ENCODE results near the gene ATL2. TPM values are rescaled to one million over a fixed set of nuclear protein-coding genes. Genes with fewer than 3 reads are reported as not detected.
"Not testable (repeated sequence)": the region's sequence is repeated elsewhere in the genome, so short reads cannot be mapped to it uniquely, and the experiment has no call there.

ATL2 gene
- total RNA-seq, 1 donor from 2014 or later = 47.0 TPM

DNA sequence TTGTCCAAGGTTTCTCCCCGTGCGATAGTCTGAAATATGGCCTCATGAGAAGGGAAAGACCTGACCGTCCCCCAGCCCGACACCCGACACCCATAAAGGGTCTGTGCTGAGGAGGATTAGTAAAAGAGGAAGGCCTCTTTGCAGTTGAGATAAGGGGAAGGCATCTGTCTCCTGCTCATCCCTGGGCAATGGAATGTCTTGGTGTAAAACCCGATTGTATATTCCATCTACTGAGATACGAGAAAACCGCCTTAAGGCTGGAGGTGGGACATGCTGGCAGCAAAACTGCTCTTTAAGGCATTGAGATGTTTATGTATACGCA, 99.0 kb downstream of the ATL2 start:
- not testable (repeated sequence) for ATAC-seq; DNase-seq (ENCODE audit: low spot score)

DNA sequence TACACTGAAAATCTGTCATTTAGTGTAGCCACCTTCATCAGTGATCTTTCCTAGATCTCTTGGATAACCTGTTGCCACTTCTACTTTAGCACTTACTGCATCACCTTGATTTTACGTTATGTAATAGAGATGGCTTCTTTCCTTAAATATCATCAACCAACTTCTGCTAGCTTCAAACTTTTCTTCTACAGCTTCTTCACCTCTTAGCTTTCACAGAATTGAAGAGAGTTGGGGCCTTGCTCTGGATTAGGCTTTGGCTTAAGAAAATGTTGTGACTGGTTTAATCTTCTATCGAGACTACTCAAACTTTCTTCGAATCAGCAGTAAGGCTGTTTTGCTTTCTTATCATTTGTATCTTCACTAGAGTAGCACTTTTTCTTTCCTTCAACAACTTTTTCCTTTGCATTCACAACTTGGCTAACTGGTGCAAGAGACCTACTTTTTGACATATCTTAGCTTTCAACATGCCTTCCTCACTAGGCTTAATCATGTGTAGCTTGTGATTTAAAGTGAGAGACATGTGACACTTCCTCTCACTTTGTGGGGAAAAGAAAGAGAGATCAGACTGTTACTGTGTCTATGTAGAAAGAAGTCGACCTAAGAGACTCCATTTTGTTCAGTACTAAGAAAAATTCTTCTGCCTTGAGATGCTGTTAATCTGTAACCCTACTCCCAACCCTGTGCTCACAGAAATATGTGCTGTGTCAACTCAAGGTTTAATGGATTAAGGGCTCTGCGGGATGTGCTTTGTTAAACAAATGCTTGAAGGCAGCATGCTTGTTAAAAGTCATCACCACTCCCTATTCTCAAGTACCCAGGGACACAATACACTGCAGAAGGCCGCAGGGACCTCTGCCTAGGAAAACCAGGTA, 99.6 kb downstream of the ATL2 start:
- ATAC-seq = no peak
- no peak for DNase-seq (ENCODE audit: low spot score)

GRCh38 chr2:38274286-38275276, 102.5 kb downstream of the ATL2 start:
- peak; percentile 100 for ATAC-seq

GRCh38 chr2:38271697-38272096, 105.4 kb downstream of the ATL2 start:
- ATAC-seq (no peak), DNase-seq (ENCODE audit: low spot score) (no peak)

More at GRCh38 chr2:38274286-38275276, 102.5 kb downstream of the ATL2 start:
- DNase-seq (ENCODE audit: low spot score) = no peak

- DNase-seq (ENCODE audit: low spot score) = no peak
Measured at GRCh38 chr2:38269421-38269820, 107.7 kb downstream of the ATL2 start.

DNA sequence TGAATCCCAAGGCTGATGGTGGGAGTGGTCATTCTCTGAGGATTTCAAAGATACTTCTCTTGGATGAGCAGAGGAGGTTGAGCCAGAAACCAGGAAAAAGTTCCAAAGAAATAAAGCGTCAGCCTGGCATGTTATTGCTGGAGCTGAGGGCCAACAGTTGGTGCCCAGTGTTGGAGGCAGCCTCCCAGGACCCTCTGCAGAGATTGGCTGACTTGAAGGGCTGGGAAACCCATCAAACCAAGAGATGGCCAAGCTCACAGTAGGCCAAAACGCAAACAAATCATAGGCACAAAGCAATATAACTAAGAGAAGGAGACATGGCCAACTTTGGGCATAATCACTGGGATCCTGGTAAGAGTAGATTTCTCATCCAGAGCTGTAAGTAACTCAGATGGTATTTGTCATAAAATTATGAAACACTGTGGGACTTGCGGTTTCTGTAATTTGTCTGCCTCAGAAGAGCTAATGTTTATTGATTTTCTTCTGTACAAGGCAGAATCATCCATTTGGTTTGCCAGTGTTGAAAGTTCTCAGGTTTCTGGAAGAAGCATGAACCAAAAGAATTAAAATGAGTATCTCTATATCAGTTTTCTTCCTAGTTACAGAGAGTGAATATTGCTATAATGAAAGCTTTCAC, 108.3 kb downstream of the ATL2 start:
- ATAC-seq = no peak
- no peak for DNase-seq (ENCODE audit: low spot score)

More at GRCh38 chr2:38269421-38269820, 107.7 kb downstream of the ATL2 start:
- ATAC-seq = no peak

GRCh38 chr2:38268001-38268400, 109.1 kb downstream of the ATL2 start:
- no peak for ATAC-seq
- DNase-seq (ENCODE audit: low spot score) = no peak

DNA sequence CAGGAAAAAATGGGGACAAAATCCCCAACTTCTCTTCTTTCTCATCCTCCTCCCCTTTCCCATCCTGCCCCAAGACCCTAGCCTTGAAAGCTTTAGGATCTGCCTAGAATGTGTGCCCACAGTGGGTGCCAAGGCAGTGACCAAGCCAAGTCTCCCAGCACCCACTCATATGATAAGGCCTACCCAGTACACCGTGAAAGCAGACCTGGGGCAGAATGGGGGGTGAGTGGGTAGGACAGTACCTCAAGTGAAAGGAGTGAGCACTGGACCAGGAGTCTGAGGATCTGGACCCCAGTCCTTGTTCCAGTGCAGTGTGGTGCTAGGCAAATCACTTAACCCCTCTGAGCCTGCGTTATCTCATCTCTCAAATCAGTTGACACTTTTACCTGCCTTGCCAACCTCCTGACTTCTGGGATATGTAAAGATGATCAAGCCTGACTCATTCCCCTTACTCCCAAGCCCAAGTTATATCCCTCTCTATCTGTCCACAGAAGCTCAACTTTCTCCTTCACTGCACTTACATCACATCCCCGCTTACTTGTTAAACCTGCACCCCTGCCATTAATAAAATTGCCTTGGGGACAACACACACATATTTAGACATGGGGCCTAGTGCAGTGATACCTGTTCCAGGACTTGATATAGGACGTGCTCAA, 109.7 kb downstream of the ATL2 start:
- DNase-seq (ENCODE audit: low spot score) (no peak), ATAC-seq (no peak)

DNA sequence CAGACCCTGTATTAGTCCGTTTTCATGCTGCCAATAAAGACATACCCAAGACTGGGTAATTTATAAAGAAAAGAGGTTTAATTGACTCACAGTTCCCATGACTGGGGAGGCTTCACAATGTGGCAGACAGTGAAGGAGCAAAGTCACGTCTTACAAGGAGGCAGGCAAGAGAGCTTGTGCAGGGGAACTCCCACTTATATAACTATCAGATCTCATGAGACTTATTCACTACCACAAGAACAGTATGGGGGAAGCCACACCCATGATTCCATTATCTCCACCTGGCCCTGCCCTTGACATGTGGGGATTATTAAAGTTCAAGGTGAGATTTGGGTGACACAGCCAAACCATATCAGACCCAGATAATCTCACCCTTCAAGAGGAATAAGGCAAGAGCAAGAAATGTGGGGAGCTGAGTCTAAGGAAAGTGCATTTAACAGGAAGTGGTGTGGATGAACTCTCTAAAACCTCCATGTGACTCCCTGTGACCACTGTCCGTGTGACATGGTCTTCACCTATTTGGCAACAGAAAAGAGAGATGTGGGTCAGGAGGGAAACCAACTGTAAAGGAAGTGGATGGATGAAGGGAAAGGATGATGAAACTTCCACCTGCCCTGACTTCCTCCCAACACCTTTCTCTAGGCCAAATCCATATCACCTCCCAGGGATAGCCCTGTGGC, 110.6 kb downstream of the ATL2 start:
- no peak for DNase-seq (ENCODE audit: low spot score)
- no peak for ATAC-seq

GRCh38 chr2:38265461-38265860, 111.6 kb downstream of the ATL2 start:
- ATAC-seq (no peak), DNase-seq (ENCODE audit: low spot score) (no peak)

- no peak for DNase-seq (ENCODE audit: low spot score)
- no peak for ATAC-seq
Measured at GRCh38 chr2:38264396-38265221, 112.5 kb downstream of the ATL2 start.

DNA sequence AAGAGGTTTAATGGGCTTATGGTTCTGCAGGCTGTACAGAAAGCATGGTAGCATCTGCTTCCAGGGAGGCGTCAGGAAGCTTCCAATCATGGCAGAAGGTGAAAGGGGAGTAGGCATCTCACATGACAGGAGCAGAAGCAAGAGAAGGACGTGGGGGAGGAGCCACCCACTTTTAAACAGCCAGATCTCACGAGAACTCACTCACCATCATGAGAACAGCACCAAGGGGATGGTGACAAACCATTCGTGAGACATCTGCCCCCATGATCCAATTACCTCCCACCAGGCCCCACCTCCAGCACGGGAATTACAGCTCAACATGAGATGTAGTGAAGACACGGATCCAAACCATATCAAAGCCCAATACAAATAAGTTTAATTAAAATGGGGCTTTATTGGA, 113.8 kb downstream of the ATL2 start:
- ATAC-seq = no peak
- no peak for DNase-seq (ENCODE audit: low spot score)

GRCh38 chr2:38262069-38262871, 114.8 kb downstream of the ATL2 start:
- ATAC-seq = no peak
- no peak for DNase-seq (ENCODE audit: low spot score)

DNA sequence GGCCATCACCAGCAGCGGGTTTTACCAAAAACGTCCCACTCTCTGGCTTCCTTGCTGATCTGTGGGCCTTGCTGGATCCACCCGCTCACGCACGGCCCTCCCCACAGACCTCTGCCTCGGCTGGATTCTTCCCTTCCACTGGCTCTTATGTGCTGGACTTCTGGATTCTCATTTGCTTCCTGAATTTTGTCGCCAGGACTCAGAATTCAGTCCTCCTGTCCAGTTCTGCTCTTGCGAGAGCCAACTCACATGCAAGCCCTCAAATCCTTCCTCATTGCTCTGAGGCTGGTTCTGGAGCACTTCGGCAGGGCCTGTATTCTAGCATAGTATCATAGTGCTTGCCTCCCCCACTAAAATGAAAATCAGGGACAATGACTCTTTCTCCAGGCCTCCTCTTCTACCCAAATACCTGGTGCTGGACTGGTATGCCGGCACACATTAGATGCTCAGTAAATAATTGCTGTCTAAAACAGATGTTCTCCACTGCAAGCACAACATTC, 115.5 kb downstream of the ATL2 start:
- ATAC-seq (peak; percentile 27), DNase-seq (ENCODE audit: low spot score) (no peak)

- no peak for ATAC-seq
- DNase-seq (ENCODE audit: low spot score) = no peak
Measured at GRCh38 chr2:38260972-38261371, 116.1 kb downstream of the ATL2 start.

DNA sequence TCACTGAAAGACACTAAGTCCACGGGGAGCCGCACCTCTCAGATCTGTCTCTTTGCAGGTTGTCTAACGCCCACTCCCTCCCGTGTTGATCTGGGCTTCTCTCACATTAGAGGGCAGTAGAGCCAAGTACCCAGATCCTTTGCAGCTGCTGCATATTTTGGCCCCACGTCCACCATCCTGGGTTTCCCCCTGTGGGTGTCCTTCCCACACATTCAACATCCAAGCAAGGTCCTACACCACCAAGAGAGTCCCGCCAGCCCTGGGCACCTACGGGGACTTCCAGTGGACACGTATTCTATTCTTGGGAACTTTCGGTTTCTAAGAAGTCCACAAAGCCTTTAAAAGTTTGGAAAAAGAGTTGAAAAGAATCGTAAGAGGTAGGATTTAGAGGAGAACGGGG, 116.6 kb downstream of the ATL2 start:
- ATAC-seq (no peak), DNase-seq (ENCODE audit: low spot score) (no peak)

- no peak for DNase-seq (ENCODE audit: low spot score)
- ATAC-seq = no peak
Measured at GRCh38 chr2:38259311-38259710, 117.8 kb downstream of the ATL2 start.

DNA sequence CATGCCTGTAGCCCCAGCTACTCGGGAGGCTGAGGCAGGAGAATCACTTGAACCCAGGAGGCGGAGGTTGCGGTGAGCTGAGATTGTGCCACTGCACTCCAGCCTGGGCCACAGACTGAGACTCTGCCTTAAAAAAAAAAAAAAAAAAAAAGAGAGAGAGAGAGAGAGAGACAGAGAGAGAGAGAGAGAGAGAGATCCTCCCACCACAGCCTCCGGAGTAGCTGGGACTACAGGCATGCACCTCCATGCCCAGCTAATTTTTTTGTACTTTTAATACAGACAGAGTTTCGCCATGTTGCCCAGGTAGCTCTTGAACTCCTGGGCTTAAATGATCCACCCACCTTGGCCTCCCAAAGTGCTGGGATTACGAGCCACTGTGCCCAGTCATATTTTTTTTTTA, 119.4 kb downstream of the ATL2 start:
- not testable (repeated sequence) for DNase-seq (ENCODE audit: low spot score); ATAC-seq
